ENCODE data around the gene TRO. TPM values are rescaled to one million over a fixed set of nuclear protein-coding genes. Genes with fewer than 3 reads are reported as not detected.

The TRO gene
- total RNA-seq, 4 donors from 2014 or later: 3.5 to 7.5 (median 5.0) TPM

DNA sequence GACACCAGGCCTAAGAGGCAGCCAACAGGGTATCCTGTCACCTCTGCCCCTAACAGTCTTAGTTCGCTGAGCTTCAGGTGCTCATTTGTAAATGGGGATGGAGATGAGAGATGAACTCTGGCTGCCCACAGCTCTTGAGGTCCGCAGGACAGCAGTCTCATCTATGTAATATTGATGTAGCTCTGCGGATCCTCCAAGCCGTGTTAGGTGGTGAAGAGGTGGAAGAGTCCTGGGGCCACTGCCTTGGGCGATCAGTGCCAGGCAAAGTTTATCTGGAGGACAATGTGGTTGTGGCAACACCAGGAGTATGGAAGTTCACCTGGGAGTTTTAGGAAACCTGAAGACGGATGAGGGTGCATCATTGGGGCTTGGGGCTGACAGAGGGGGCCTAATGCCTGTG, 13.4 kb downstream of the TRO start:
- TF ChIP-seq POLR2A (IDR thresholded peaks at IDR 0.05; ENCODE audit: low read depth) (no peak), EP300 (IDR thresholded peaks at IDR 0.05) (no peak), POLR2AphosphoS5 (IDR thresholded peaks at IDR 0.05) (no peak), CTCF (IDR thresholded peaks at IDR 0.05) (no peak)
- H3K4me1 ChIP-seq: no peaks in the 10 kb centered on the region
- H3K36me3 ChIP-seq: peaks cover 0 to 19% (median 5%) of the 10 kb centered on the region in 4 donors
- no peak overlapping the region for H3K27ac ChIP-seq (replicated peaks in 1 of 4)
- intact Hi-C loops (cut with DNase I): no loop called here
- WGBS: 77% methylated on average over 5 of the region's 6 CpGs
- no peaks in the 10 kb centered on the region for H3K27me3 ChIP-seq
- no peak overlapping the region for H3K4me3 ChIP-seq
- DNase-seq (ENCODE audit: extremely low spot score): no peak
- H3K9me3 ChIP-seq: no peaks in the 10 kb centered on the region

DNA sequence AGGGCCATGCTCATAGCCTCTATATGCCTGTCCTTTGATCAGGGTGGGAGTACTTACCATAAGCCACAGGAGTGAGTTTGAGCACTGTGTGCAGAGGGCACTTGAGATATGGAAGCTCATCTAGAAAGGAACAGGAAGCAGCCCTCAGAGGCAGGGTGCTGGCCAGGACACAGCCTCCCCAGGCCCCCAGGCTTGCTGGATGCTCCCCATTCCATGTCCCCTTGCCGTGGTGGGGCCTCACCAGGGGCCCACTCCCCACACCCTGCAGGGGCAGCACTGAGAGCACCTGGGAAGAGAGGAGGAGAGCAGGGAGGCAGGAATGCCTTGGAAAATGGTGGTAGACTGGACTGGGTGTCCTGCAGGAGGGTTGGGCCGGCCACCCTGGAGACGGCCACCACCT, 14.3 kb downstream of the TRO start:
- Histone ChIP-seq H3K4me1 (no peaks in the 10 kb centered on the region), H3K27me3 (no peaks in the 10 kb centered on the region), H3K9me3 (no peaks in the 10 kb centered on the region), H3K4me3 (no peak overlapping the region), H3K27ac (replicated peaks in 1 of 4) (no peak overlapping the region), H3K36me3 (peaks cover 0 to 11% (median under 1%) of the 10 kb centered on the region in 4 donors)
- no CpG with 5 or more reads among the region's 3 CpGs for WGBS
- DNase-seq (ENCODE audit: extremely low spot score): no peak
- intact Hi-C loops (cut with DNase I): no loop called here
- no peak for TF ChIP-seq POLR2AphosphoS5 (IDR thresholded peaks at IDR 0.05)
- TF ChIP-seq CTCF (IDR thresholded peaks at IDR 0.05): no peak
- TF ChIP-seq POLR2A (IDR thresholded peaks at IDR 0.05; ENCODE audit: low read depth): no peak
- TF ChIP-seq EP300 (IDR thresholded peaks at IDR 0.05): no peak

DNA sequence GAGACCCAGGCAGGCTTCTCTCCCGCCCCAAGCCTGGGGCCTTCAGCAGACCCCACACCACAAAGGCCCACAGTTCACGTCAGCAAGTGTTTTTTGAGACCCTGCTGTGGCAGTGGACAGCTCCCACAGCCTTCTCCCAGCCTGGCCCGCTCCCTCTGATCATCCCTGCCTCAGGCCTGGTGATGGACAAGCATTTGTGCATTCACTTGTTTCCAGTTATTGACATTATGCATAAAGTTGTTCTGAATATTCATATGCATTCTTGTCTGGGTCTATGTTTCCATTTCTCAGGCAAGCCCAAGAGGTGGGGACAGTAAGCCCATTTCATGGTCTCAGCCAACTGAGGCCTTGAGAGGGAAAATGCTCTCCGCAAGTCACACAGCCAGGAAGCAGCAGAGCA, 14.7 kb downstream of the TRO start:
- intact Hi-C loops (cut with DNase I): no loop called here
- TF ChIP-seq EP300 (IDR thresholded peaks at IDR 0.05) (no peak), CTCF (IDR thresholded peaks at IDR 0.05) (no peak), POLR2A (IDR thresholded peaks at IDR 0.05; ENCODE audit: low read depth) (no peak), POLR2AphosphoS5 (IDR thresholded peaks at IDR 0.05) (no peak)
- Histone ChIP-seq H3K4me3 (no peak overlapping the region), H3K36me3 (peaks cover 0 to 7% (median 0%) of the 10 kb centered on the region in 4 donors), H3K27ac (replicated peaks in 1 of 4) (no peak overlapping the region), H3K4me1 (no peaks in the 10 kb centered on the region), H3K9me3 (no peaks in the 10 kb centered on the region), H3K27me3 (no peaks in the 10 kb centered on the region)
- no peak for DNase-seq (ENCODE audit: extremely low spot score)
- 72% methylated on average over 4 of the region's 4 CpGs for WGBS

- Histone ChIP-seq H3K27ac (replicated peaks in 1 of 4) (no peak overlapping the region), H3K27me3 (no peaks in the 10 kb centered on the region), H3K4me3 (no peak overlapping the region), H3K36me3 (no peaks in the 10 kb centered on the region), H3K4me1 (no peaks in the 10 kb centered on the region), H3K9me3 (no peaks in the 10 kb centered on the region)
- intact Hi-C loops (cut with DNase I): no loop called here
- WGBS: 66% methylated on average over 4 of the region's 4 CpGs
- no peak for TF ChIP-seq POLR2A (IDR thresholded peaks at IDR 0.05; ENCODE audit: low read depth)
- no peak for TF ChIP-seq POLR2AphosphoS5 (IDR thresholded peaks at IDR 0.05)
- no peak for TF ChIP-seq EP300 (IDR thresholded peaks at IDR 0.05)
- no peak for TF ChIP-seq CTCF (IDR thresholded peaks at IDR 0.05)
- DNase-seq (ENCODE audit: extremely low spot score): no peak
Observed at GRCh38 chrX:54937416-54937815, 16.8 kb downstream of the TRO start.

DNA sequence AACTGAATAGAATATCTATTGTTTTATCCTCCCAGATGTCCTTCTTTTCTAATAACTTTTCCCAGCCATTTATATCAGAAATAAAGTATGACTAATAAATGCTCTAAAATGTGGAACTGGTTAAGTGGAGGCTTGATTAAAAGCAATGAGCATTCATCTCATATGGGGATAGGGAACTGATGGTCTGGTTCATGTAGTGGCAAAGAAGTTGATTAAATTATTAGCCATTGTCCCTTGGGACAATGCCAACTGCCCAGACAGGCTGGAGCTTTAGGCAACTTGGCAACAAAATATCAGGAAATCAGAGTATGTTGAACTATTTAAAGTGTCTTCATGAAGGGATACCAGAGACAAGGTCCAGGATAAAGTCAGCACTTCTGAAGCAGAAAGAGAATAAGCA, 24.2 kb downstream of the TRO start:
- TF ChIP-seq POLR2AphosphoS5 (IDR thresholded peaks at IDR 0.05): no peak
- no peak for TF ChIP-seq EP300 (IDR thresholded peaks at IDR 0.05)
- TF ChIP-seq CTCF (IDR thresholded peaks at IDR 0.05): no peak
- TF ChIP-seq POLR2A (IDR thresholded peaks at IDR 0.05; ENCODE audit: low read depth): no peak
- no peak for DNase-seq (ENCODE audit: extremely low spot score)
- intact Hi-C loops (cut with DNase I): no loop called here
- Histone ChIP-seq H3K27me3 (no peaks in the 10 kb centered on the region), H3K9me3 (no peaks in the 10 kb centered on the region), H3K4me3 (no peak overlapping the region), H3K36me3 (no peaks in the 10 kb centered on the region), H3K4me1 (no peaks in the 10 kb centered on the region), H3K27ac (replicated peaks in 1 of 4) (no peak overlapping the region)

All from esophagus muscularis mucosa (tissue), 4 donors.